Uterus (tissue), 4 donors: Measurements from ENCODE around the gene PIK3CD. TPM values are rescaled to one million over a fixed set of nuclear protein-coding genes. Genes with fewer than 3 reads are reported as not detected.
A peak's percentile ranks its signal among the peaks of the same experiment; 100 is the strongest.

ENCODE experiments used
- DNase-seq, 2 donors: peaks; one replicate each; pipeline ENCODE4 v3.0.0-alpha.2; 2019 to 2020
- H3K27ac ChIP-seq, 2 donors: fragments of 200-600 bp; sonication (generic); 1 replicate in 1 of 2; 2 replicates in 1 of 2; pipeline ENCODE4 v1.5.1; 2016 to 2018
- H3K27me3 ChIP-seq, 2 donors: fragments of 200-600 bp; sonication (generic); one replicate each; pipeline ENCODE4 v1.5.1; 2018 to 2019; ENCODE audit warnings: control low read depth in 1 of 2
- H3K36me3 ChIP-seq, 2 donors: fragments of 200-600 bp; sonication (generic); one replicate each; pipeline ENCODE4 v1.5.1; 2019; ENCODE audit warnings: control low read depth in 1 of 2
- H3K4me1 ChIP-seq, 2 donors: fragments of 200-600 bp; sonication (generic); one replicate each; pipeline ENCODE4 v1.5.1; 2018 to 2019; ENCODE audit warnings: control low read depth in 1 of 2
- H3K4me3 ChIP-seq, 2 donors: fragments of 200-600 bp; sonication (generic); 1 replicate in 1 of 2; 2 replicates in 1 of 2; pipeline ENCODE4 v1.5.1; 2018 to 2019; ENCODE audit warnings: mild to moderate bottlenecking in 1 of 2
- H3K9me3 ChIP-seq, 2 donors: fragments of 200-600 bp; sonication (generic); one replicate each; pipeline ENCODE4 v1.5.1; 2019; ENCODE audit warnings: control low read depth in 1 of 2
- CTCF ChIP-seq, 4 experiments: fragments of 200-600 bp in 2 of 4; fragments of 450-650 bp in 2 of 4; sonication (generic) in 2 of 4; IDR thresholded peaks; one replicate each; pipeline ENCODE4 v1.5.1; 2016 to 2019; ENCODE audit warnings: antibody characterized with exemption in 4 of 4, mild to moderate bottlenecking in 2 of 4, moderate library complexity in 1 of 4
- POLR2A ChIP-seq, 2 donors: fragments of 450-650 bp; IDR thresholded peaks; one replicate each; pipeline ENCODE4 v1.6.1; 2016; ENCODE audit warnings: antibody characterized with exemption in 2 of 2, mild to moderate bottlenecking in 1 of 2, moderate library complexity in 1 of 2
- intact Hi-C: fragments of 100-400 bp; cut with DNase I; formaldehyde crosslinking; loops from one replicate; pipeline ENCODE4 v1.15.1; 2023; ENCODE audit warnings: low total_unique reads
- total RNA-seq, 4 donors: library from RNA; depleted of rRNA in 3 of 4; stranded (reverse); fragments of >200 nt in 3 of 4; gene quantifications; one replicate each; pipeline versions ENCODE4 v1.1.0 to v1.2.4, GENCODE V29; 2014 to 2023
- donor health status: DM: yes; HTN: yes; CAD: no.

The PIK3CD gene
- total RNA-seq, 4 donors from 2014 or later: 4.6 to 9.7 (median 7.4) TPM

GRCh38 chr1:9718006-9718680 lies 66.6 kb downstream of the PIK3CD start:
- no peak for TF ChIP-seq CTCF (IDR thresholded peaks at IDR 0.05)
- no peak for TF ChIP-seq POLR2A (IDR thresholded peaks at IDR 0.05)
- Histone ChIP-seq H3K27ac (peak overlapping the region in 1 of 2 donors; percentile 50), H3K4me1 (no peaks in the 10 kb centered on the region), H3K27me3 (no peaks in the 10 kb centered on the region), H3K36me3 (no peaks in the 10 kb centered on the region), H3K9me3 (peaks cover 0 to 2% of the 10 kb centered on the region in 2 donors), H3K4me3 (no peak overlapping the region)
- no peak for DNase-seq
- intact Hi-C loops: no loop called here

GRCh38 chr1:9719978-9720722 lies 68.6 kb downstream of the PIK3CD start:
- Histone ChIP-seq H3K4me3 (no peak overlapping the region), H3K9me3 (peaks cover 0 to 5% of the 10 kb centered on the region in 2 donors), H3K27ac (no peak overlapping the region), H3K36me3 (no peaks in the 10 kb centered on the region), H3K4me1 (no peaks in the 10 kb centered on the region), H3K27me3 (no peaks in the 10 kb centered on the region)
- intact Hi-C loops: loop anchor here (5.0 kb wide), 2 partner anchors 52 to 147 kb away; no protein-coding TSS in a partner anchor
- TF ChIP-seq CTCF (IDR thresholded peaks at IDR 0.05) (no peak), POLR2A (IDR thresholded peaks at IDR 0.05) (no peak)
- no peak for DNase-seq

GRCh38 chr1:9720785-9721605 lies 69.5 kb downstream of the PIK3CD start:
- Histone ChIP-seq H3K4me3 (no peak overlapping the region), H3K27ac (no peak overlapping the region), H3K4me1 (no peaks in the 10 kb centered on the region), H3K36me3 (no peaks in the 10 kb centered on the region), H3K27me3 (no peaks in the 10 kb centered on the region), H3K9me3 (peaks cover 0 to 5% of the 10 kb centered on the region in 2 donors)
- DNase-seq: no peak
- TF ChIP-seq CTCF (IDR thresholded peaks at IDR 0.05) (no peak), POLR2A (IDR thresholded peaks at IDR 0.05) (no peak)
- intact Hi-C loops: loop anchor here (5.0 kb wide), 2 partner anchors 51 to 146 kb away; no protein-coding TSS in a partner anchor

GRCh38 chr1:9721606-9722377 lies 70.3 kb downstream of the PIK3CD start:
- no peaks in the 10 kb centered on the region for H3K36me3 ChIP-seq
- TF ChIP-seq CTCF (IDR thresholded peaks at IDR 0.05): peak; percentile 25 to 54 (median 39)
- TF ChIP-seq POLR2A (IDR thresholded peaks at IDR 0.05): no peak
- H3K27me3 ChIP-seq: no peaks in the 10 kb centered on the region
- no peak overlapping the region for H3K27ac ChIP-seq
- H3K4me1 ChIP-seq: no peaks in the 10 kb centered on the region
- intact Hi-C loops: loop anchor here (5.0 kb wide), 2 partner anchors 51 to 146 kb away; no protein-coding TSS in a partner anchor
- no peak overlapping the region for H3K4me3 ChIP-seq
- H3K9me3 ChIP-seq: peaks cover 0 to 5% of the 10 kb centered on the region in 2 donors
- no peak for DNase-seq
